CD4-positive, alpha-beta T cell treated with Interleukin-2 at 100 ng/mL for 4 hours (primary cell): ENCODE results near the gene COMP.

Experiments used
- DNase-seq: peaks from one replicate; pipeline ENCODE4 v3.0.0-alpha.2; 2020; ENCODE audit warnings: low spot score

COMP gene

DNA sequence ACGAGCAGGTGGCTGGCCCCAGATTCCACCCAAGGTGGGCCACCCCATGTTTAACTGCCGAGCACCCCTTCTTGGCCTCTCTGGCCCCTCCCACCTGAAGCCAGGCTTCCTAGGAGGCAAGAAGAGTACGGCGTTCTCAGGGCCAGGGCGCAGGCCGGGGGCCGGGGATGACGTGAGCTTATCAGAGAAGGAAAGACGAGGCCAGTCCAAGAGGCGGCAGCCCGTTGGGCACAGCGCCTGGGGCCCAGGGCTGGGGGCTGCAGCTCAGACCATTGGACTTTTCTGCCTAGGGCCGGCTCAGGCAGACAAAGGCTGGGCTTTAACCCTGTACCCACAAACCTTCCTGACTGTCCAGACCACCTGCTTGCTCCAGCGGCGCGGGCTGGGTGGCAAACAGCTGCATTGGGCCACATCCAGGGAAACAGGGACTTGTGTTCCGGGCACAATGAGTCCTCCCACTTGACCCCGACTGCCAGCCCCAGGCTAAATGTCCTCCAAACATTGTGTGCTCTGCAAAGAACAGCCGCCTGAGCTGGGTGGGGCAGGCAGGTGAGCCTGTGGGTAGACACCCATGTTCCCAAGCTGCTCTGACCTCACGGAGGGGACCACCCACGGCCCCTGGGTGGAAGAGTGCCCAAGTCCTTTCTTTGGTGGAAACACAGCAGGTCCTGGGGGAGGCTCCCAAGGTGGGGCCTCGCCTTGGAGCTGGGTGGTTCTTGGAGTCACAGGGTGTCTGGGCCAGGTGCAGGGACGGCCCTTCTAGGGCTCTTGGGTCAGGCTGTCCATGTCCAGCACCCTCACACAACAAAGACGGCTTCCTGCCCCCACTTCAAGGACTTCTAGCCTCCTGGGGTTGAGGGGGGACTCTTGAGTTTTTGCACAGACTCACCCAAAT, 21.9 kb downstream of the COMP start:
- DNase-seq = no peak

DNA sequence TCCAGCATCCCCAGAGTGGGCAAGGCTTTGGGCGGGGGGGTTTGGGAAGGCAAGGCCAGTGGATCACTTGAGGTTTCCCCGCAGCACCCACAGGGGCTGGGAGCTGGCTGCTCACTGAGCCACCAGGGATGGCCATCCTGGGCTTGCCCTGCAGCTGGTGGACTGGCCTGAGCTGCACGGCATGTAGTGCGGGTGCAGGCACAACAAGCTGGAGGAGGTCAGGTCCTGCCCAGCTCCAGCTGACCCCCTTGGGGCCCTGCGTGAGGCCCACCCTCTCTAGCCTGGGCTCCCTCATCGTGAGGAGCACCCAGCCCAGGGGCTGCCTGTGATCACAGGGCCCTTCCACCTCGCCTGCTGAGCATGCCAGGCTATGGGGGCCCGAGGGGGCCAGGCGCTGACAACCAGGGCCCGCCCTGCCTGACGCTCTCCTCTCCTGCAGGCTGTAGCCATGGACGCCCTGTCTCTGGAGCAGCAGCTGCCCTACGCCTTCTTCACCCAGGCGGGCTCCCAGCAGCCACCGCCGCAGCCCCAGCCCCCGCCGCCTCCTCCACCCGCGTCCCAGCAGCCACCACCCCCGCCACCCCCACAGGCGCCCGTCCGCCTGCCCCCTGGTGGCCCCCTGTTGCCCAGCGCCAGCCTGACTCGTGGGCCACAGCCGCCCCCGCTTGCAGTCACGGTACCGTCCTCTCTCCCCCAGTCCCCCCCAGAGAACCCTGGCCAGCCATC, 22.9 kb downstream of the COMP start:
- DNase-seq = no peak

DNA sequence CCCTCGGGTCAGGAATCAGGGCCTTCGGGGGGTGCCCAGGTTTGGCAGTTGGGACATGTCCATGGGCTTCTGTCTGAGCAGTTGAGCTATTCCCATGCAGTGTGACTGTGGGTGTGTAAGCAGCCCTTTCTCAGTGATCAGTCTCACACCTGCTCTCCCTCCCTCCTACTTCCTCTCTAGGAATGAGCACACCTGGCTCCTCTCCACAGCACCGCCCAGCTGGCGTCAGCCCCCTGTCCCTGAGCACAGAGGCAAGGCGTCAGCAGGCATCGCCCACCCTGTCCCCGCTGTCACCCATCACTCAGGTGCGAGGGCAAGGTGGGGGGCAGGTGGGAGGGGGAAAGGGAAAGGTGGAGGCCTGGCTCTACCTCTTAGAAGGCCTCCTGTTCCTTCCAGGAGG, 25.9 kb downstream of the COMP start:
- DNase-seq = no peak

DNA sequence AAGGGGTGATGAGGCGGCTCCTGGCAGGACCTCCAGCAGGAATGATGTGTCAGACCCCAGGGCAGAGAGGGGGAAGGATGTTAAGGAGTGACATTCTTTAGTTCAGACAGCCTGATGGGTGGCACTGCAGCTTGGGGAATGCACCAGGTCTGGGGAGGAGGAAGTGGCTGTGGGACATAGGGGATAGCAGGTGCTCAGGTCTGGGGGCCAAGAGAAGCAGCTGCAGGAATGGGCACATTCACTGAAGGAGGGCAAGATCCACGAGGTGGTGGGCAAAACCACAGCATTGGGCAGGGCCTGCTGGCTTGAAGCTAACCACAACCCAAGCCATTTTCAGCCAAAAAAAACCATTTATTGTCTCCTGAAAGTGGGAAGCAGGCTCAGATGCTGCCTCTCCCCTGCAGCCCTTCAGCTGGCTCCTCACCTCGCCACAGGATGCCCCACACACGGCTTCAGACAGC, 26.5 kb downstream of the COMP start:
- DNase-seq = no peak

- no peak for DNase-seq
Observed at GRCh38 chr19:18763674-18764590, 27.2 kb downstream of the COMP start.

- no peak for DNase-seq
Observed at GRCh38 chr19:18762125-18763023, 28.7 kb downstream of the COMP start.

DNA sequence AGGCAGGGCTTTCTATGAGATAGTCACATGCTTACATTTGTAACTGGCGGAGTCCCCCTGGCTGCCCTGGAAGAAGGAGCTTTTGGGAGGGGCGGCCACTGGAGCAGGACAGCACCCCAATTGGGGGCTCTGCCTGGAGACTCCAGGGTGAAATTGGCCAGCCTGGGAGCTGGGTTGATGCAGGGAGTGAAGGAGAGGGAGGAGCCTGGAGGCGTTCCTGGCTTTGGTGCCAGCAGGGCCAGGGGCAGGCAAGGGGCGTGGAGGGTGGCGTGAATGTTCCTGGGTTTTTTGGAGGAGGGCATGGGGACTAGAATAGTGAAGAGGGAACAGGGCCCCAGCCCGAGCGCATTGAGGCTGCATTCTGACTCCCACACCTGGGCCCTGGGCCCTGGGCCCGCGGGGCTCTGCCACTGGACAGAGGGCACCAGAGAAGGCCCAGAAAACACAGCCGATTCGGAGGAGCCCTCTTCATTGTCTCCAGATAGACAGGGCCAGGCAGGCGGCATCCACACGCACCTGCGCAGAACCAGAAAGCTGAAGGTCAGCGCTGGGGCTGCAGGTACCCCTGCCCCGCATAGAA, 29.5 kb downstream of the COMP start:
- no peak for DNase-seq

- no peak for DNase-seq
Observed at GRCh38 chr19:18760440-18761383, 30.4 kb downstream of the COMP start.

DNA sequence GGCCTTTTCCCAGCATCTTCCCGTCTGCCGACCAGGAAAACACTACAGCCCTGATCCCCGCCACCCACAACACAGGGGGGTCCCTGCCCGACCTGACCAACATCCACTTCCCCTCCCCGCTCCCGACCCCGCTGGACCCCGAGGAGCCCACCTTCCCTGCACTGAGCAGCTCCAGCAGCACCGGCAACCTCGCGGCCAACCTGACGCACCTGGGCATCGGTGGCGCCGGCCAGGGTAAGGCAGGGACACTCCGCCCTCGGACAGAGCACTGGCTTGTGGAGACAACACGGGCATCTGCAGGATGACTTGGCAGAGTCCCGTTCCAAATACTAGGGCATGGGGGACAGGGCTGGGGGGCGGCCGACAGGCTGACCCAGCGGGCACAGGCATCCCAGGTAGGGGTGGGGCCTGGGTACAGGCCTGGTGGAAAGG, 31.1 kb downstream of the COMP start:
- no peak for DNase-seq

DNA sequence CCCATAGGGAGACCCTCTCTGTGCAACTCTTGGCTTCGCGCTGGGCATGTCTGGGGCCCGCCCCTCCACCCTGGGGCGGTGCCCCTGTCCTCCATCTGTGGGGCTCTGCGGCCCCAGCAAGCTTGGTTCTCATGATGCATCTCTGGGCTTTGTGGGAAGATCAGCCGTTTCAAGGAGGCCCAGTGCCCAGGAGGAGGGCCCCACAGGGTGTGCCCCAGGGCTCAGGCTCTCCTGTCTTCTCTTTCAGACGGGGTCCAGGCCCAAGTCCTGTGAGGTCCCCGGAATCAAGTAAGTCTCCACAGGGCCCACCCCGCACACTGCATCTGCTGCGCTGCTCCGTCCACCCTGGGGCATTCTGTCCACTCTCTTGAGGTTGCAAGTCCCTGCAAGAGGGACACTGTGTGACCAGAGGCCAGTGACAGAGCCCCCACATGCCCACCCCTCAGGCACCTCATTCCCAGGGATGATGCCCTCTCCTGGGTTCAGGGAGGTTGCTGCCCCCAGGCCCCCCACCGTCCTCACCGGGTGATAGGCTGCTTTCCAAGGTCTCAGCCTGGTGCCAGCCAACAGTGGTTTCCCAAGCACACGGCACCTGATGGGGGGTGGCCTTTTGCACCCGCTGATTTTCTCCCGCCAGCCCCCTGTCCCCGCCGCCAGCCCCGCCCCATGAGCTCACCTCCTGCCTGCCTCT, 31.7 kb downstream of the COMP start:
- no peak for DNase-seq

GRCh38 chr19:18756896-18757295, 34.2 kb downstream of the COMP start:
- no peak for DNase-seq

DNA sequence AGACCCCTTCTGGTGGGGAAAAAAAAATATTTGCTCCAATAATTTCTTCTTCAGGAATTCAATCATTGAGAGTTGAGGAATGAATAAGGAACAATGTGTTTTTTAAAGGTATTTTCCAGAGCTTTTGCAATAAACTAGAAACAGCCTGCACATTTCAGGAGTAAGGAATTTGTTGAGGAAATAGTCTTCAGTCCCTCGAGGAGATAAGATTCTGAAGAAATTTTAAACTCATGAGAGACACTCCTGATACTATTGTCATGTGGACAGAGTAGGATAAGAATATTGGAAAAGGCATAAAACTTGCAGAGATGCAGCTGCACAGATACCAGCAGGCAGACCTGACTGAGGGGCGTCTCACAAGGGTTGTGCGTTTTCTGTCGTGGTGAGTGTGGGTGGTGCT, 36.6 kb downstream of the COMP start:
- DNase-seq = no peak

GRCh38 chr19:18751571-18751970, 39.5 kb downstream of the COMP start:
- no peak for DNase-seq

GRCh38 chr19:18750295-18750970, 40.7 kb downstream of the COMP start:
- DNase-seq = no peak

DNA sequence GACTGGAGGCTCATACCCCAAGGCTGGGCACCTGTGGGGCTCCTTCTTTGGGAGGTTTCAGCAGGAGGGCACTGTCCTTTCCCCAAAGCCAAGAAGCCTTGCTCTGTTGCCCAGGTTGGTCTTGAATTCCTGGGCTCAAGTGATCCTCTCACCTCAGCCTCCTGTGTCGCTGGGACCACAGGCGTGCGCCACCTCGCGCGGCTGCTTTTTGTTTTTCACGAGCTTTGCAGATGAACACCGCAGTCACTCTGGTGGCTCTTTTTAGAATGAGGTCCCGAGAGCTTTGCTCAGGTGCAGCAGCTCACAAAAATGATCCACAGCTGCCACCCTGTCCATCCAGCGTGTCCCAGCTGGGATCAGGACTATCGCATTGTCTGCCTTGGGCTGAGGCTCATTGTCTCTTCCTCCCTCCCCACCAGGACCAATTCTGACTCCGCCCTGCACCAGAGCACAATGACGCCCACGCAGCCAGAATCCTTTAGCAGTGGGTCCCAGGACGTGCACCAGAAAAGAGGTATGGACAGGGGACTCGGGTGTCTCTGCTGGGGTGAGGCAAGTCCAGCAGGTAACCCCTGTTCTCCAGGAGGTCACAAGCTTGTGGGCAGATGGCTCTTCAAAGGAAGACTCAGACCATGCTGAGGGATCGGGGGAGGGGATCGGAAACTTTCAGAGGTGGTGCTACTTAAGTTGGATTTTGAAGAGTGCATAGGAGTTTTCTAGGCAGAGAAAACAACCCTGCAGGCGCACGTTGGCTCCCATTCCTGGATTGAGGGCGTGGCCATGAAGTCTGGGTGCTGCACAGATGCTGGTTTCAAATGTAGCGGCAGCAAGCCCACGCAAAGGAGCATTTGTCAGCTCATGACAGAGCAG, 41.5 kb downstream of the COMP start:
- no peak for DNase-seq

- DNase-seq = no peak
Observed at GRCh38 chr19:18746401-18747325, 44.4 kb downstream of the COMP start.
